Fibroblast of lung (primary cell): ENCODE data around the gene ARHGAP21.
"Not testable (repeated sequence)": the region's sequence is repeated elsewhere in the genome, so short reads cannot be mapped to it uniquely, and the experiment has no call there.

Experiments
- EZH2 ChIP-seq: IDR thresholded peaks from 2 replicates; pipeline ENCODE4 v1.5.1; 2012; ENCODE audit warnings: low read length, control low read depth, mild to moderate bottlenecking; ENCODE audit errors: missing control alignments
- TF ChIP-seq, protein P1 (sequence below), 2 donors: IDR thresholded peaks in 1 of 2; conservative IDR thresholded peaks in 1 of 2; 1 replicate in 1 of 2; 2 replicates in 1 of 2; pipeline ENCODE4 v1.5.1; 2011 to 2012; ENCODE audit warnings: low read length in 2 of 2, control low read depth in 1 of 2, inconsistent platforms in 1 of 2, low read depth in 1 of 2, mild to moderate bottlenecking in 1 of 2

DNA sequence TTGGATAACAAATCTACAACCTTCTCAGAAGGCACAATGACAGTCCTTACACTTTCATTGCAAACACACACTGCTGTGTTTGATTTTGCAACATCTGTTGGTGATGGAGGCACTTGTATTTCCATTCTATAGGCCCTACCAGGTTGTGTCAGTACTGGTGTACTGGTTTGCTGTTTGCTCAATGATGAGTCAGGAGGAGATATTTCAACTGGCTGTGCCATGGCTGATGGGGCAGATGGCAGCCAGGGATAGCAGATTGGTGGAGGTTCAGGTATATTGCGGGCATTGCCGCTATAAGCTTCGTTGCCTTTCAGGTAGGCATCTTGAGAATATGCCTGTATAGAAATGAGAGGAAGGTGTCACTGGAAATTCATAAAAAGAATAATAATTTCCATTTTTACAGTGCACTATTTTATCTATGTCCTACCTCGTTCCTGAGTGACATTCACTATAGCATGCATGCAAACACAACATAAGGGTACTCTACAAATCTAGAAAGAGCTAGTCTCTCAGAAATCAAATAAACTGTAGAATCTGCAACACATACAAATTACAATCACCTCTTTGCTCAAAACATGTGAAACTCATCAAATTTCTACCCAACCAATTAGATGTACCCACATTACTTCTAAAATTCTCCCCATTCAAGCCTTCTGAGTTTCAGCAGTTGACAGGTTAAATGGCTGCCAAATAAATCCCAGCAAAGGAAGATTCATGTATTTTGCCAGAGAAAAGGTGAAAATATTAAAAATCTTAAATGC is 102.5 kb downstream of the ARHGAP21 start:
- TF ChIP-seq, protein P1, sequence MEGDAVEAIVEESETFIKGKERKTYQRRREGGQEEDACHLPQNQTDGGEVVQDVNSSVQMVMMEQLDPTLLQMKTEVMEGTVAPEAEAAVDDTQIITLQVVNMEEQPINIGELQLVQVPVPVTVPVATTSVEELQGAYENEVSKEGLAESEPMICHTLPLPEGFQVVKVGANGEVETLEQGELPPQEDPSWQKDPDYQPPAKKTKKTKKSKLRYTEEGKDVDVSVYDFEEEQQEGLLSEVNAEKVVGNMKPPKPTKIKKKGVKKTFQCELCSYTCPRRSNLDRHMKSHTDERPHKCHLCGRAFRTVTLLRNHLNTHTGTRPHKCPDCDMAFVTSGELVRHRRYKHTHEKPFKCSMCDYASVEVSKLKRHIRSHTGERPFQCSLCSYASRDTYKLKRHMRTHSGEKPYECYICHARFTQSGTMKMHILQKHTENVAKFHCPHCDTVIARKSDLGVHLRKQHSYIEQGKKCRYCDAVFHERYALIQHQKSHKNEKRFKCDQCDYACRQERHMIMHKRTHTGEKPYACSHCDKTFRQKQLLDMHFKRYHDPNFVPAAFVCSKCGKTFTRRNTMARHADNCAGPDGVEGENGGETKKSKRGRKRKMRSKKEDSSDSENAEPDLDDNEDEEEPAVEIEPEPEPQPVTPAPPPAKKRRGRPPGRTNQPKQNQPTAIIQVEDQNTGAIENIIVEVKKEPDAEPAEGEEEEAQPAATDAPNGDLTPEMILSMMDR (conservative IDR thresholded peaks at IDR 0.05 in 1 of 2, IDR thresholded peaks at IDR 0.05 in 1 of 2; ENCODE audit: low read depth in 1 of 2, low read length in 2 of 2): not testable (repeated sequence)
- TF ChIP-seq EZH2: not testable (repeated sequence)
